ENCODE measurements around the gene TRIM31.

DNA sequence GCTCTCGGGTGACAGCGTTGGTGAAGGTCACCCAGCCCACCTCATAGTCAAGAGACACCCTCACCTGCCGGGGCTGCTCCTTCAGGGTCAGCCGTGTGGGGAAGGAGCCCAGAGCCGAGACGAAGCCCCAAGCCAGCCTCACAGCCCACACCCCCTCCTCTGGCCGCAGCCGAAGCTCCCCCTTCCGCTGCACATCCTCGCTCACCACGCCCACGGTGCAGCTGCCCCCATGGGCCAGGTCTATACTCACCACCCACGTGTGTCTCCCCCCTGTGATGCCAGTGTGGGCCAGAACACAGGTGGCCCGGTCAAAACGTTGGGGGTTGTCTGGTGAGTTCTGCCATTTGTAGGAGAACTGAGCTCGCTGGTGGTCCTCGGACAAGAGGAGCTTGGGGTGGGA lies 41.2 kb upstream of the TRIM31 start:
- TF ChIP-seq, protein P1, sequence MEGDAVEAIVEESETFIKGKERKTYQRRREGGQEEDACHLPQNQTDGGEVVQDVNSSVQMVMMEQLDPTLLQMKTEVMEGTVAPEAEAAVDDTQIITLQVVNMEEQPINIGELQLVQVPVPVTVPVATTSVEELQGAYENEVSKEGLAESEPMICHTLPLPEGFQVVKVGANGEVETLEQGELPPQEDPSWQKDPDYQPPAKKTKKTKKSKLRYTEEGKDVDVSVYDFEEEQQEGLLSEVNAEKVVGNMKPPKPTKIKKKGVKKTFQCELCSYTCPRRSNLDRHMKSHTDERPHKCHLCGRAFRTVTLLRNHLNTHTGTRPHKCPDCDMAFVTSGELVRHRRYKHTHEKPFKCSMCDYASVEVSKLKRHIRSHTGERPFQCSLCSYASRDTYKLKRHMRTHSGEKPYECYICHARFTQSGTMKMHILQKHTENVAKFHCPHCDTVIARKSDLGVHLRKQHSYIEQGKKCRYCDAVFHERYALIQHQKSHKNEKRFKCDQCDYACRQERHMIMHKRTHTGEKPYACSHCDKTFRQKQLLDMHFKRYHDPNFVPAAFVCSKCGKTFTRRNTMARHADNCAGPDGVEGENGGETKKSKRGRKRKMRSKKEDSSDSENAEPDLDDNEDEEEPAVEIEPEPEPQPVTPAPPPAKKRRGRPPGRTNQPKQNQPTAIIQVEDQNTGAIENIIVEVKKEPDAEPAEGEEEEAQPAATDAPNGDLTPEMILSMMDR (IDR thresholded peaks at IDR 0.05; ENCODE audit: extremely low read depth in 1 of 2, insufficient read depth in 1 of 2, low read depth in 1 of 2, low read length in 2 of 2), result no peak
- TF ChIP-seq JUN (IDR thresholded peaks at IDR 0.05; ENCODE audit: borderline replicate concordance, insufficient read depth, insufficient read length, low read depth) (no peak), EZH2 (IDR thresholded peaks at IDR 0.05; ENCODE audit: borderline replicate concordance, low read depth, low read length, severe bottlenecking) (no peak), MYC (IDR thresholded peaks at IDR 0.05; ENCODE audit: low read depth, low read length) (no peak)

Measured in endothelial cell of umbilical vein (primary cell).